GM19455 (cell line): ENCODE results near the gene SLC6A13.
"Not testable (repeated sequence)": the region's sequence is repeated elsewhere in the genome, so short reads cannot be mapped to it uniquely, and the experiment has no call there.

Experiments
- ATAC-seq: cut with Tn5 transposase; IDR thresholded peaks from one replicate; pipeline ENCODE4 v1.9.1; 2021; ENCODE audit not compliant: unreplicated experiment

The SLC6A13 gene

DNA sequence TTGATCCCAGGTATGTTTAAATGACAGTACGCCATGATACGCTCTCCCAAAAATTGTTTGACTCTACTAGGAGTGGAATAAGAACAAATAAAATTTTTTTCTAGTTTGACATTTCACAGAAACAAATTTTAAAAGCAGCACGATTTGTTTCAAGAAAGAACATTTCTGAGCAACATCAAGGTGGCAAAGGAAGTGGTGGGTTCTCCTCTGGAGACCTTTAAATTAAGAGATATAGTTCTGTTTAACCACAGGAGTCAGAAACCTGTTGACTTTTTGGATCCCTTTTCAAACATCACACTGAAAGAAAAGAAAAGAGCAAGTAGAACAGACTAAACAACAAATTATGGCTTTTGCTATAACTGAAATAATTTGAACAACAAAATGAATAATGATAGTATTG, 2.5 kb upstream of the SLC6A13 start:
- no peak for ATAC-seq

DNA sequence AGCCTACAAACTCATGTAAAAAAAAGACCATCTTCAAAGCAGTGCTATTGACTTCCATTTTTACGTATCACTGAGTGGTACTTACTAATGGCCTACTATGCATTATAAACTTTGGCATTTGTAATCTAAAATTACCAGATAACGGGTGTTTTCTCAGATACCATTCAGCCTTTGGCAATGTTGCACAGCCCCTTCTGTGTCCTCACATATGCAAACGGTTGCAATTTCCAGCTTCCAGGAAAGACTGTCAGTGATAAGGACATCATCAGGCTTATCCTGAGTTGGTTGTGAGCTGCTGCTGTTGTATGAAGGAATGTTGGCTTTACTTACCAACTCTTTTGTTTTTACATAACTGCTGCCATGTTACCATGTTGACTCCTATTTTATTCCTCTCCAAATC, 1.6 kb upstream of the SLC6A13 start:
- ATAC-seq = no peak

DNA sequence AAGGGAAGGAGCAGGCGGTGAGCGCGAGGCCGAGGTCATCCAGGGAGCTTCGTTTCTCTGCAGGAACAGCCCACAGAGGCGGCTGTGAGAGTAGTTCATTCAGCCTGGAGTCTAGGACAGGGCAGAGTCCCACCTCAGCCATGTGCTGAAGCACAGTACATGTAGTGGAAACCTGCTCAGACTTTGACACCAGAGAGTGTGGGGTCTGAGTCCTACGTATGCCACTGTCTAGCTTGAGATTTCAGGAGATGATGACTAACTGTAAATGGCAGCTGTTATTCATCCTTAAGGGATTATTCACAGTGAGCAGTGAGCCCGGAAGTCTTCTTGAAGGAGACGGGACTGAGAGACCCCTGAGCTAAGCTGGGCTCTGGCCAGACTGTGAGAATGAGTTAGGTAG, 938 bp upstream of the SLC6A13 start:
- no peak for ATAC-seq

DNA sequence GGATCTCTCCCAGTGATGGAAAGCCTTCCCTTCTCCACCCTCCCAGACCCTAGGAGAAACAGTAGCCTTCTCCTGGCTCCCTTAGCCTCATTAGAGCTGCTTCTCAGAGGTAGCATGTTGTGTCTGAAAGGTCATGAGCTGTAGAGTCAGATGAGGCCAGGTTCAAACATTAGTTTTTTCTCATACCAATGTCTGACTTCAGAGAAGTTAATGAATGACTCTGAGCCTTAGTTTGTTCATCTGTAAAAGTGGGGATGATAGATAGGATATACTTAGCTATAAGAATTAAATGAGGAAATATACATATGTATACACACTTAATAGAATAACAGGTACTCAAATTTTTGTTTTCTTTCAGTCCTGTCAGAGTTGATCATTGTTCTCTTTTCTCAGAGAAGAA, 523 bp downstream of the SLC6A13 start:
- no peak for ATAC-seq

DNA sequence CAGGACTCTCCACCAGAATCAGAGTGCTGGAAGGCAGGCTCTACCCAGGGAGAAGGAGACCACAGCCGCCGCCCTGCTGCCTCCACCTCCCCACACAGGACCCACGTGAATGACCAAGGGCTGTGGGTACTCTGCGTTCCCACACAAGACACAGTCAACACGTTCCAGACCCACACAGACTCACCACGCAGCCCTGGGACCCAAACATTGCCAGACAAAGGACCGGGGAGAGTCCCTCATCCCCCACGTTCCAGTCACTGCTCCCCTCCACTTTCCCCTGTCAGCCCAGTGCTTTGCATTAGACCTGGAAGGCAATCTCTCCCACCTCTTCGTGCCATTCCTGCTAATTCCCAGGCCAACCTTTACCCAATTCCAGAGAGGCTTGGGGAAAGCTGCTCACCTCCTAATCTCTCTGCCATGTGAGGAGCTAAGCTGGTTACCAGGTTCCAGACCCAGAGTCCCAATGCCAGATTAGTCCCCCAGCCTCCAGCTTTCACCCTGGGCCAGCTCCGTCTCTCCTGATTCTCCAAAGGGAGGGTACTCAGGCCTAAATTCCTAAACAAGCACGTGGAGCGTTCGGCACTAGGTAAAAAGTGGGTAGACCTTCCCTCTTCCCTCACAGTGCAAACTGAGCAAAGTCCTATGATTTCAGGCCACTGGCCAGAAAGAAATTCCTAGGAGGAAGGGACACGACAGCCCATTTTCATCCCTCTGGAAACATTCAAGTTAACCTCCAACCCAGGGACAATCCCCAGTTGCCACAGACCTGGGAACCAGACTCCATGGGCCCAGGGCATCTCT, 4.9 kb downstream of the SLC6A13 start:
- ATAC-seq = no peak

DNA sequence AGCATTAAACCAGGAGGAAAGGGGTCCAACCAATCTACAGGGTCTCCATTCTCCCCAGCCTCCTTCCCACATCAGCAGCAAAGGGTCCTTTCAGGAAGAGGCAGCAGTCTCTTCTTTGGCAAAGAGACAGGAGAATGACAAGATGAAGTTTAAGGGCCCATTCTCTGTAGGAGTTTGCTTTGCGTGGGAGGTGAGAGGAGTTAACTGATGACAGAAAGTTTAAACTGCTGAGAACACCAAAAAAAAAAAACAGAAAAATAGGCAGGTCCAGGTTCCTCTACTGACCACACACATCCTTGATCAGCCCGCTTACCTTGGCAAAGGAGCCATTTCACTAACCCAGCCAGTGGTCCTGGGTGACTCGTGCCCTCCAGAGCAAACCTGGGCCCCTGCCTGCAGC, 5.7 kb downstream of the SLC6A13 start:
- no peak for ATAC-seq

DNA sequence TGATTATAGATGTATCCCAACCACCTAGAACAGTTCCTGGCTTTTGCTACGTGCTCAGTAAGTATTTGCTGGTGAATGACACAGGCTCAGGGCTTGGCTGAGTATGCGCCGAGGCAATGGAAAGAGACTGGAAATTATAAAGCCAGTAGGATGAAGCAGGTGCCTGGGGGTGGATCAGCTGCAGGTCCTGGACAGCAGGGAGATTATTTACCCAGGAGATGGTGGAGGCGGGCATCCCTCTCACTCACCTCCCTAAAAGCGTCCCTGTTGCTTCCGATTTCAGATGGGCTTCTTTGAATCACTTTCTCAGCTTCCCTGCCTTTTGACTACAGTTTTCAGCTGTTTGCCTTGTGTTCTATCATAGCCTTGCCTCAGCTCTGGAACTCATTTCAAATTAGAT, 6.4 kb downstream of the SLC6A13 start:
- no peak for ATAC-seq

DNA sequence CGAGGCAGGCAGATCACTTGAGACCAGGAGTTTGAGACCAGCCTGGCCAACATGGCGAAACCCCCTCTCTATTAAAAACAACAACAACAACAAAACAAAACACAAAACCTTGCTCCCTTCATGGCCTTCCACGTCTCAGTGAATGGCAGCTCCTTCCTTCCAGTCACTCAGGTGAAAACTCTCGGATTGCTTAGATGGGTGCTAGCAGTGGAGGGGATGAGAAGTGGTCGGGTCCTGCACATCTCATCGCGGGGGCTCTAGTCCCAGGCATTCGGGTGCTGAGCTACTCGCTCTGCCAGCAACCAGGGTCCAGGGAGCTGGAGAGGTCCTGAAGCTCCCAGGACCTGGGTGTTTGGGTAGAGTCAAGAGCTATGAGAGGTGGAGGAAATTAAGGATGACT, 7.7 kb downstream of the SLC6A13 start:
- no peak for ATAC-seq

DNA sequence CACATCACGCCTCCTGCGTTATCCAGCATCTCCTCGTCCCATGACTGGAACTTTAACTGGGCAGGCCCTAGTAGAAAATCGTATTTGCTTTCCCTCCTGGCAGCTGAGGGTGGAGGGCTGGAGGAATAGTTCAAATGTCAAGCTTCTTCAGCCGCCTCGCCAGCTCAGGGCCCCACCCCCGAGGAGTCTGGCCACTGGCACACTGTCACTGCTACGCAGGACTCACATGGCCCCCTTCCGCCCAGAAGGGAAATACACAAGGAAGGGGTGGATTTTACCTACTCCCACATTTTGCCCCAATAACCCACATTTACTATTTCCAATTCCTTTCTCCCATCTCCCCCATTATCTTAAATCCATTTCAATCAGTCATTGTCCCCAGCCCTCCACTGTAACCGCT, 8.6 kb downstream of the SLC6A13 start:
- ATAC-seq = no peak

DNA sequence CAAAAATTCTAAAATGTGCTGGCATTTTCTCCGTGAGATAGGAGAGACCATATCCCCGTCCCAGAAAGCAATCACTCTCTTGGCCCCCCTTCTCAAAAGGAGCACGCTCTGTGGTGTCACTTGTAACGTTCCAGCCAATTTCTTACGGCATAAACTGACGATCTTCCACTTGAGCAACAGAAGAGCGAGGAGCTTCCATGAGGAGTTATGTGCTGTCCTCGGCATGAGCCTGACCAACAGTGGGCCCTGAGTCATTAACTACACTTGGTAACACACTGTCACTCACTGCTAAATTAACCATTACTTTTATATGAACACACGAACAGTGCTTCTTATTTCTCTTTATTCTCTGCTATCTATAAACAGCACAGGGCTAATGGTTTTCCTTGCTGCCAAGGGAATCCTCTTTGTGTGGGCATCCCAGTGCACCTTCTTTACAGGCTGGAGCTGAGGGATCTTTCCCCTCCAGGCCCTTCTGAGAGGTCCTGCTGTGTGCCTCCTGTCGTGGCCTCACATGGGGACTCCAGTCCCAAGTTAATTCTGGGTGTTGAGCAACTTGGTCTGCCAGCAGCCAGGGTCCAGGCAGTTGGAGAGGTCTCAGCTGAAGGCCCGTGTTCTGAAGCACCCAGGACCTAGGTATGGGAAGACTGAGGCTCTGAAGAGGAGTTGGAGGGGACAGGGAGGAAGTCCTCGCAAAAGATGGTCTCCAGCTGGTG, 9.4 kb downstream of the SLC6A13 start:
- ATAC-seq = no peak

DNA sequence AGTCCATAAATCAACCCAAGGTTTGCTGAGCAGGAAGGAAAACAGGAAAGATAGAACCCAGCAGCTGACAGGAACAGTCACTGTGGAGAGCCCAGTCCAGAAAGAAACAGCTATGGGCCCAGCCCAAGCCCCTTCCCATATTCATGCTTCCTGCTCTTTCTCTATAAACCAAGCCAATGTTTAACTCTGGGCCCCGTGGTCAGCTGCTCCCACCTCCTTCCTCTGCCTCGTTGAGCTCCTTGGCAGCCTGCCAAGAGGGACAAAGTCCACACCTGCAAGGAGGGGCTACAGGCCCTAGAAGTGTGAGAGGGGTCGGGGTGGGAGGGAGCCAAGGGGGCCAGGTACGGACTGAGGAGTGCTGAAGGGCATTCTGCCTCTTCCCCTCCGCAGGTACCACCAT, 10.0 kb downstream of the SLC6A13 start:
- ATAC-seq = no peak

DNA sequence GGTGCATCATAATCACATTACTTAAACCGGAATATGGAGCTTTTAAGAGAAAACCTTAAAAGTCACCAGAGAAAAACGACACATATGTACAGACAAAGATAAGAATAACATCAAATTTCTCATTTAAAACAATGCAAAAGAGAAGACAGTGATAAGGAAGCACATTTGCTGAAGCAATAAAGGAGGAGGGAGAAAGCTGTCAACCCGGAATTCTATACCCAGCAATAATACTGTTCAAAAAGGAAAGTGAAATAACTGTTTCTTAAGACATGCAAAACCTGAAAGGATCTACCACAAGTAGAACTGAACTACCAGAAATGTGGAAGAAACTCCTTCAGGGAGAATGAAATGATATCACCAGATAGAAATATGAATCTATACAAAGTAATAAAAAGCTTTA, 15.4 kb downstream of the SLC6A13 start:
- no peak for ATAC-seq

DNA sequence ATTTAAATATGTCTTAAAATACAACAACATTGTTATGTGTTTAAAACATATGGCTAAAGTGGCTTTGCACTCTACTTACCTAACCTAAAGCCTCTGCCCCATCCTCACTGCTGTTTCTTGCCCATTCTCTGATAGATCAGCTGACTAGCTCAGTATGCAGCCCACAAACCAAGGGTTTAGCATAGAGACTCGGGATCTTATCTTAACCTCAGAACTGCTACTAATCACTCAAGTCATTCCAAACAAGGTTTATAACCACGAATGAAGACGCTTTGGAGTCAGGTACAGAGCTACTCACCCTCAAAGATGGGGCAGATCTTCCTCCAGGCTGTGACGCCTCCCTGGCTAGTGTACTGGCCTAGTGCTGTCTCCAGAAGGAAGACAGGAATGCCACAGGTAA, 19.3 kb downstream of the SLC6A13 start:
- no peak for ATAC-seq

DNA sequence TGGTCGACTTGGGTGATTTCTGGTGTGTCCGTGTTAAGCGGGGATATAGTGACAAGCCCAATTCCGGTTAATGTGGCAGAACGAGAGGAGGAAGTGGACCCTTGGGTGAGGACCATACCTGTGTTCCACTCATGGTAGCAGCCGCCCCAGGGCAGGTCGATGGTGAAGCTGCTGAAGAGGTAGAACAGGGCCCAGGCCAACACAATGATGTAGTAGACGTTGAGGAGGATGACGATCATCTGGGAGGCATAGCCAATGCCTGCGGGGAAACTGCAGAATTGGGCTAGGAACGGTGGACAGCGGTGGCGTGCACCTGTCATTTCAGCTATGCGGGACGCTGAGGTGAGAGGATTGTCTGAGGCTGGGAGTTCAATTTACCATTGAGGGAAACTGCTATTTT, 20.1 kb downstream of the SLC6A13 start:
- no peak for ATAC-seq

DNA sequence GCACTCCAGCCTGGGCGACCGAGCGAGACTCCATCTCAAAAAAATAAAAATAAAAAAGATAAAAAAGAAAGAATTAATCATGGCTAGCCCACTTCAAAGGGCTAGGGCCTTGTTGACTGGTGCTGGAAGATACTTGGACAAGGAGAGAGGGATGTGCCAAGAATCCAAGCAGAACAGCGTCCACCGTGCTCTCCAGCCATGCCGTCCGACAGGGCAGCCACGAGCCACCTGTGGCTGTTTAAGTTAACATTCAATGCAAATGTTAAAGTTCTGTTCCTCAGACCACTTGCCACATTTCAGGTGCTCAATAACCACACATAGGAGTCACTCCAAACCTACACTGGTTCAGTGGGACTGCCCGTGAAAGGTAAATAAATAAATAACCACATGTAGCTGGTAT, 21.4 kb downstream of the SLC6A13 start:
- no peak for ATAC-seq

DNA sequence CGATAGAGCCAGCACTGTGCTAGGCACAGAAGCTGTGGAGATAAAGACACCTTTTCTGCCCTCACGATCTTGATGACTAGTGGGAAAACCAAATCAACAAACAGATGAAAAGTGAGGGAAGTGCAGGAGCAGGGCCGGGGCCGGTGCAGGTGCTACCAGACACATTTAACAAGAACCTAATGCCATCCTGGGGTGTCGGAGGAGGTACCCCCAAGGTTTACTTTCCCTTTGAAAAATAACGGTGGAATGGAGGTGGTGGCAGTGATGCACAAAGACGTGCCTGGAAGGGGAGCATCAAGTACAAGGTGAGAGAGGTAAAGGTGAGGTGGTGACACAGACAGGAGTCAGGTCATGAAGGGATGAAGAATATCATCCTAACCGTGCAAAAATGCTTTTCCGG, 22.1 kb downstream of the SLC6A13 start:
- no peak for ATAC-seq

DNA sequence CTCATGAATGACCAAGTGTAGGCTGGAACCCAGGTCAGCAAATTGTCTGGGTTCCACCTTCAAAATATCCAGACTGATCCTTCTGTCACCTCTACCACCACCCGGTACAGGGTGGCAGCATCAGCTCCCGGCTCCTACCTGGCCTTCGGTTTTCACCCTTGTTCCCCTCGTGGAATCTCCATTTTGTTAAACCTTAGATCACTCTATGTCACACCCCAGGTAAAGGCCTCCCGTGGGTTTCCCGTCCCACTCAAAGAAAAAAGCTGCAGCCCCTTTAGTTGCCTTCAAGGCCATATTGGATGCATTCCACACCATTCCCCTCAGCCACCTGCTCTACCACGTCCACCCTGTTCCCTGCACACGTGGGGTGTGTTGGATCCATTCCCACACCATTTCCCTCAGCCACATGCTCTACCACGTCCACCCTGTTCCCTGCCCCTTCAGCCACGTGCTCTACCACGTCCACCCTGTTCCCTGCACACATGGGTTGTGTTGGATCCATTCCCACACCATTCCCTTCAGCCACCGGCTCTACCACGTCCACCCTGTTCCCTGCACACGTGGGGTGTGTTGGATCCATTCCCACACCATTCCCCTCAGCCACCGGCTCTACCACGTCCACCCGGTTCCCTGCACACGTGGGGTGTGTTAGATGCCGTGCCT, 23.8 kb downstream of the SLC6A13 start:
- ATAC-seq = no peak

DNA sequence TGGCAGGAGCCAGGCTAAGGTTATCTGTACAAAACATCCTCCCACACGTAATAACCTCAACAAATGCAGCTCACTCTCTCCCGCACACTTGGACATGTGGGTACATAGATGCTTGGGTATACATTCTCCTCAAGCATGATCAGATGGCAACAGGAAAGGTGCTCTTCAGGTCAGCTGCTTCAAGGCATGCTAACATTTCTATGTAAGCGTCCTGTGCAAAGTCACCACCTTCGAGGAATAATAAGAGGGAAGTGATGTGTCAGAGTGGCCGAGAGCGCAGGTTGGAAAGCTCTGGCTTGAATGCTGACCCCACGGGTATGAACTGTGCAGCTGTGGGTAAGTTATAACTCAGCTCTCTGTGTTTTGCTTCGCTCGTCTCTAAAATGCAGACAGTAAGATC, 24.5 kb downstream of the SLC6A13 start:
- ATAC-seq = no peak

DNA sequence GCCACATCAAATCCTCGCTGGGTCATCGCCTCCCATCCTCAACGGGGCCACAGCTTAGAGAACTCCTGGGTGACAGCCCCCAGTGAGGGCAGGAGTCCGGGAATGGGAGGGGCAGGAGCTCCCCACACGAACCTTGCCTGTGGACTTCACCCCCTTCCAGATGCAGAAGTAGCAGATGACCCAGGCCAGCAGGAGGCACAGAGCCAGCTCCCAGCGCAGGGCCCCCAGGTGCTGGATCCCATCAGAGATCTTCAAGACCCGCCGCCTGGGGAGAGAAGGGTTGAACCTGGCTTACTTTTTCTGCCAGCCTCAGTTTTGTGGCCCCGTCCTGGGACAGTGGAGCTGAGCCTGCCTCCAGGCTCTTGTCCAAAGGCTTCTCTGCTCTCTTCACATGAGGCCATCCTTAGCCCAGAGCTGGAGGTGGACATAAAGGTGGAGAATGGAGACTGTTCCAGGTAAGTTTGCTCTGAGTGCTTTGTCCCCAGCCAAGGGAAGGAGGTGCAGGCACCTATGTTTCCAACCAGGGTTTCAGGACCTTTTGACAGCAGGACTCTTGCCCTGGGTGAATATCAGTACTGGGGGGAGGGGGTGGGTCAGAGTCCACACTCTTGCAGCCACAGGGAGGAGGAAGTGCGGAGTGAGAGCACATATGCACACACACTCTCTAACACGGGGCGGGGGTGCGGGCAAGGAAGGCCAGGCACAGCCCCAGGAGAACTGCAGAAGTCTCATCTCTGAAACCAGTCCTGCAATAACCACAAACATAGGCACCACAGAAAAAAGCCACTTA, 25.4 kb downstream of the SLC6A13 start:
- ATAC-seq = no peak

DNA sequence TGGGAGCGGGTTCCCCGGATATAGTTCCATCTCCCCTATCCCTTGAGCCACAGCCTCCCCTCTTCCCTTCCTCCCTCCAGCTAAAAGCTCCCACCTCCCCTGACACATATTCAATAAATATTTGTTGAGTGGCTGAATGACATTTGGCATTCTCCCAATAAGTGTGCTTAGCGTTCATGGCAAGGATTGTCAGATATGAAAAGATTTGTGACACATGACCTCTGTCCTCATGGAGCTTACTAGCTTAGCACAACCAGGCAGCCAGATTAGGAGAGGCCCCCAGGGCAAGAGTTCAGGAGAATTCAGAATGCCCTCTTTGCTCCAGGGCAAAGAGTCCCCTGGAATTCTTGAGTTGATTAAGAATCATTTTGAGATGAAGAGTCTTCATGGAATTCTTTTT, 26.2 kb downstream of the SLC6A13 start:
- ATAC-seq = no peak

DNA sequence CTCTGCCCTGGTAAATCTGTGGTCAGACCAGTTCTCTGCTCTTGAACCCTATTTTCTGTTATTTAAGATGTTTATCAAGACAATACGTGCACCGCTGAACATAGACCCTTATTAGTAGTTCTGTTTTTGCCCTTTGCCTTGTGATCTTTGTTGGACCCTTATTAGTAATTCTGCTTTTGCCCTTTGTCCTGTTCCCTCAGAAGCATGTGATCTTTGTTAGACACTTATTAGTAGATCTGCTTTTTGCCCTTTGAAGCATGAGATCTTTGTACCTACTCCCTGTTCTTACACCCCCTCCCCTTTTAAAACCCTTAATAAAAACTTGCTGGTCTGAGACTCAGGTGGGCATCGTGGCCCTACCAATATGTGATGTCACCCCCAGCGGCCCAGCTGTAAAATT, 26.7 kb downstream of the SLC6A13 start:
- not testable (repeated sequence) for ATAC-seq
